WTC11 (cell line): ENCODE data around the gene SPOCD1. TPM values are rescaled to one million over a fixed set of nuclear protein-coding genes. Genes with fewer than 3 reads are reported as not detected.

Experiments
- ATAC-seq: fragments of 200-7000 bp; cut with Tn5 transposase; 2 replicates; pipeline ENCODE4 v1.10.0; 2021; ENCODE audit warnings: mild to moderate bottlenecking, moderate library complexity
- CTCF ChIA-PET: fragments of 300-600 bp; sonication (Branson Sonifier 250); formaldehyde crosslinking; loops from one replicate; lab custom pipeline; 2021; ENCODE audit warnings: antibody characterized with exemption; lab: Charles Lee
- POLR2A ChIA-PET: fragments of 350-600 bp; sonication (Branson Sonifier 250); formaldehyde crosslinking; loops from one replicate; lab custom pipeline; 2021; ENCODE audit warnings: antibody characterized with exemption; lab: Charles Lee
- DNase-seq: peaks from one replicate; pipeline ENCODE4 v3.0.0; 2021; ENCODE audit warnings: low spot score
- H3K27ac Mint-ChIP-seq: 2 replicates; pipeline ENCODE4 v1.8.0; 2021; ENCODE audit warnings: mixed read lengths
- H3K27me3 Mint-ChIP-seq: 2 replicates; pipeline ENCODE4 v1.8.0; 2021; ENCODE audit warnings: low read depth, mild to moderate bottlenecking, moderate library complexity, mixed read lengths
- H3K36me3 Mint-ChIP-seq: 2 replicates; pipeline ENCODE4 v1.8.0; 2021; ENCODE audit warnings: mixed read lengths
- H3K4me1 Mint-ChIP-seq: 2 replicates; pipeline ENCODE4 v1.8.0; 2022; ENCODE audit warnings: mixed read lengths
- H3K4me3 Mint-ChIP-seq: 2 replicates; pipeline ENCODE4 v1.8.0; 2021; ENCODE audit warnings: mild to moderate bottlenecking, moderate library complexity, mixed read lengths
- H3K9me3 Mint-ChIP-seq: 2 replicates; pipeline ENCODE4 v1.8.0; 2021; ENCODE audit warnings: mixed read lengths
- AFF4 ChIP-seq: sonication (generic); formaldehyde crosslinking; IDR thresholded peaks from 2 replicates; pipeline ENCODE4 v1.8.1; 2023; ENCODE audit warnings: mild to moderate bottlenecking, missing genetic modification reagents, borderline replicate concordance
- E2F4 ChIP-seq: sonication (generic); formaldehyde crosslinking; IDR thresholded peaks from 2 replicates; pipeline ENCODE4 v1.8.1; 2022; ENCODE audit warnings: low read depth, mild to moderate bottlenecking, moderate library complexity, missing genetic modification reagents, borderline replicate concordance
- ERG ChIP-seq: fragments of 250-450 bp; sonication (Bioruptor Pico); IDR thresholded peaks from 2 replicates; pipeline ENCODE4 v1.8.0; 2021; ENCODE audit warnings: mild to moderate bottlenecking
- FOXJ3 ChIP-seq: sonication (generic); formaldehyde crosslinking; IDR thresholded peaks from 2 replicates; pipeline ENCODE4 v1.9.0; 2021; ENCODE audit warnings: missing genetic modification reagents, mild to moderate bottlenecking, borderline replicate concordance
- FOXP1 ChIP-seq: sonication (generic); formaldehyde crosslinking; IDR thresholded peaks from 2 replicates; pipeline ENCODE4 v1.8.0; 2022; ENCODE audit warnings: missing genetic modification reagents, mild to moderate bottlenecking, moderate library complexity, borderline replicate concordance
- GABPB1 ChIP-seq: sonication (generic); formaldehyde crosslinking; IDR thresholded peaks from 2 replicates; pipeline ENCODE4 v1.8.1; 2023; ENCODE audit warnings: mild to moderate bottlenecking, missing genetic modification reagents
- GTF2I ChIP-seq: fragments of 250-450 bp; sonication (Bioruptor Pico); conservative IDR thresholded peaks from 2 replicates; pipeline ENCODE4 v1.4.0; 2021; ENCODE audit warnings: mild to moderate bottlenecking
- KAT7 ChIP-seq: sonication (generic); formaldehyde crosslinking; IDR thresholded peaks from 2 replicates; pipeline ENCODE4 v1.8.1; 2023; ENCODE audit warnings: missing genetic modification reagents, mild to moderate bottlenecking, borderline replicate concordance
- MAX ChIP-seq: sonication (generic); formaldehyde crosslinking; IDR thresholded peaks from 2 replicates; pipeline ENCODE4 v1.8.0; 2022; ENCODE audit warnings: mild to moderate bottlenecking, missing genetic modification reagents
- MLX ChIP-seq: sonication (generic); formaldehyde crosslinking; IDR thresholded peaks from 2 replicates; pipeline ENCODE4 v1.8.1; 2023; ENCODE audit warnings: mild to moderate bottlenecking, missing genetic modification reagents, moderate library complexity
- NR1H2 ChIP-seq: sonication (generic); formaldehyde crosslinking; IDR thresholded peaks from 2 replicates; pipeline ENCODE4 v1.9.0; 2021; ENCODE audit warnings: mild to moderate bottlenecking, moderate library complexity, missing genetic modification reagents
- PREB ChIP-seq: sonication (generic); formaldehyde crosslinking; IDR thresholded peaks from 2 replicates; pipeline ENCODE4 v1.8.1; 2022; ENCODE audit warnings: mild to moderate bottlenecking, missing genetic modification reagents, moderate library complexity, borderline replicate concordance
- PRRX2 ChIP-seq: fragments of 250-450 bp; sonication (Bioruptor Pico); IDR thresholded peaks from 2 replicates; pipeline ENCODE4 v1.8.0; 2021; ENCODE audit warnings: mild to moderate bottlenecking
- RELA ChIP-seq: sonication (generic); formaldehyde crosslinking; IDR thresholded peaks from 2 replicates; pipeline ENCODE4 v1.8.1; 2022; ENCODE audit warnings: missing genetic modification reagents, mild to moderate bottlenecking, borderline replicate concordance
- SMAD4 ChIP-seq: sonication (generic); formaldehyde crosslinking; IDR thresholded peaks from 2 replicates; pipeline ENCODE4 v1.8.0; 2022; ENCODE audit warnings: mild to moderate bottlenecking, missing genetic modification reagents
- STAT6 ChIP-seq: sonication (generic); formaldehyde crosslinking; conservative IDR thresholded peaks from 2 replicates; pipeline ENCODE4 v1.8.1; 2023; ENCODE audit warnings: mild to moderate bottlenecking, low read depth, missing genetic modification reagents, moderate library complexity
- TP53 ChIP-seq: sonication (generic); formaldehyde crosslinking; IDR thresholded peaks from 2 replicates; pipeline ENCODE4 v1.8.1; 2023; ENCODE audit warnings: mild to moderate bottlenecking, missing genetic modification reagents
- USF2 ChIP-seq: sonication (generic); formaldehyde crosslinking; IDR thresholded peaks from 2 replicates; pipeline ENCODE4 v1.8.1; 2023; ENCODE audit warnings: mild to moderate bottlenecking, missing genetic modification reagents, moderate library complexity
- ZNF232 ChIP-seq: sonication (generic); formaldehyde crosslinking; IDR thresholded peaks from 2 replicates; pipeline ENCODE4 v1.8.0; 2022; ENCODE audit warnings: mild to moderate bottlenecking, missing genetic modification reagents
- ZNF263 ChIP-seq: sonication (generic); formaldehyde crosslinking; IDR thresholded peaks from 2 replicates; pipeline ENCODE4 v1.8.1; 2022; ENCODE audit warnings: low read depth, mild to moderate bottlenecking, moderate library complexity, missing genetic modification reagents
- ZNF512 ChIP-seq: sonication (generic); formaldehyde crosslinking; IDR thresholded peaks from 2 replicates; pipeline ENCODE4 v1.8.1; 2022; ENCODE audit warnings: missing genetic modification reagents, borderline replicate concordance
- total RNA-seq: library from RNA; stranded (reverse); gene quantifications from 3 replicates; pipeline ENCODE4 v1.2.3, GENCODE V29; 2021

Gene SPOCD1
- total RNA-seq, 1 experiment from 2014 or later = 3.0 TPM

- POLR2A ChIA-PET = no interaction called here
- CTCF ChIA-PET = no interaction called here
- Mint-ChIP-seq H3K27me3 (no peaks in the 10 kb centered on the region), H3K27ac (no peak overlapping the region), H3K36me3 (no peaks in the 10 kb centered on the region), H3K9me3 (no peaks in the 10 kb centered on the region), H3K4me3 (no peak overlapping the region), H3K4me1 (no peaks in the 10 kb centered on the region)
- ATAC-seq (no peak), DNase-seq (no peak)
- TF ChIP-seq ERG (CRISPR knock-in tag) (no peak), FOXJ3 (CRISPR knock-in tag) (no peak), E2F4 (CRISPR knock-in tag) (no peak), AFF4 (CRISPR knock-in tag) (no peak), ZNF232 (no peak), SMAD4 (CRISPR knock-in tag) (no peak), GABPB1 (CRISPR knock-in tag) (no peak), GTF2I (no peak), KAT7 (no peak), ZNF263 (CRISPR knock-in tag) (no peak), RELA (CRISPR knock-in tag) (no peak), ZNF512 (no peak), PRRX2 (CRISPR knock-in tag) (no peak), TP53 (no peak), PREB (CRISPR knock-in tag) (no peak)
These were observed 12.5 kb upstream of the SPOCD1 start for GRCh38 chr1:31828341-31828740.

- H3K27me3 Mint-ChIP-seq = no peaks in the 10 kb centered on the region
- H3K27ac Mint-ChIP-seq = no peak overlapping the region
- CTCF ChIA-PET = interaction anchor here (1.5 kb wide), 2 partner anchors 8 to 65 kb away, joined by 3 to 5 read pairs; partner anchors contain the start of gene SPOCD1
- ATAC-seq (no peak), DNase-seq (no peak)
- H3K36me3 Mint-ChIP-seq = no peaks in the 10 kb centered on the region
- POLR2A ChIA-PET = interaction anchor here (0.9 kb wide), 1 partner anchor 140 kb away, joined by 4 read pairs; no protein-coding TSS in a partner anchor
- H3K4me3 Mint-ChIP-seq = no peak overlapping the region
- H3K4me1 Mint-ChIP-seq = no peaks in the 10 kb centered on the region
- H3K9me3 Mint-ChIP-seq = no peaks in the 10 kb centered on the region
- TF ChIP-seq NR1H2 (CRISPR knock-in tag) (no peak), MLX (CRISPR knock-in tag) (no peak), FOXP1 (CRISPR knock-in tag) (no peak), STAT6 (CRISPR knock-in tag) (no peak), USF2 (CRISPR knock-in tag) (no peak), MAX (CRISPR knock-in tag) (no peak)
These were observed 8.0 kb upstream of the SPOCD1 start for GRCh38 chr1:31823780-31824179.
